ENCODE results near the gene ACOT11.

- TF ChIP-seq CTCF (IDR thresholded peaks at IDR 0.05) (no peak), POLR2A (IDR thresholded peaks at IDR 0.05) (no peak)
Observed at GRCh38 chr1:54643736-54644135, 95.7 kb downstream of the ACOT11 start.

Data from ovary (tissue), 3 donors.